ENCODE results near the gene ITGB1.

ITGB1 gene

DNA sequence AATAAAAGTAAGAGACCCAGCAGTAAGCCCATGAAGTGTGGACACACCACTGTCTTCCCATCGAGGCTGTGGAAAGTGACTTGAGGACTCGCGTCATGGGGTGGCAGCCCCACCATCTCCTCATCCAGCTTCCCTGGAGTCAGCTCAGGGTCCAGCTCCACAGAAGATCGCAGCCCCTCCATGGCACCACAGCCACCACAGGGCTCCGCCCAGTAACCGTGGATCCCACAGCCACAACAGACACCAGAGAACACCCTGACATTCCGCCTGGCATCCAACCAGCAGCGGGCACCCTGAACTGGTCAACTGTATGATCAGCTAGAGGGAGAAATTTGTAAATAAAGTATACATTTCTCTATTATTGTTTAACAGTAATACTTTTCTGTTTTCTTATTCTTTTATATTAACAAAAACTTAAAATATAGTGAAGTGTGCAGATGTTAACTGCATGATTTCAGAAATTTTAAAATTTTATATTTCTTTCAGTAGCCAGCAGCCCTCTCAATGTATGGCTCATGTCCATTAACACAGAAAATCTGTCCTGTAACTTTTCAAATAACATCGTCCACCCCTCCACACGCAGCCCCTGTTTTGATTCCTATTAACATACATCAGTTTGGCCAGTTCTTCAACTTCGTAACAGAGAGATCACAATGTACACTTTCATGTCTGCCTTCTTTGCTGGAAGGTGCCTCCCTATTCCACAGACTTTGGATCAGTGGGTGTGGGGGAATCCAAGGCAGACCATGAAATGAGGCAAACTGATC lies 69.7 kb downstream of the ITGB1 start:
- no peak for DNase-seq (ENCODE audit: low spot score)

GRCh38 chr10:32887481-32887880 lies 70.5 kb downstream of the ITGB1 start:
- DNase-seq (ENCODE audit: low spot score), result no peak

DNA sequence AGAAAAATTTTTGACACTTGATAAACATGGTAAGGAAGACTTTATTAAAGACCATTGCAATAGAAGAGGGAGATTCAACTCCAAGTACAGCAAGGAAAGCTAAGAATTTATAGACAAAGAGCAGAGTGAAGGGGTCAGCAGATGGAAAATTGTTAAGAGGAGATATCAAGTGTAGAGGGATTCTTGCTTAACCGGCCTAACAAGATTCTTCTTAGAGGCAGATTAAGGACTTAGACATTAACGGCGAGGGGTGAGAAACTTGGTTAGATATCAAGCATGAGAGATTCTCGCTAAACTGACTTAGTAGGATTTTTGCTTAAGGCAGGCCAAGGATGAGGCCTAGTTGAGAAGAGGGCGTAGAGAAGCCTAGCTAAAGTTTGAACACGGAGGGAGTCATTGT lies 76.0 kb downstream of the ITGB1 start:
- DNase-seq (ENCODE audit: low spot score), result no peak

DNA sequence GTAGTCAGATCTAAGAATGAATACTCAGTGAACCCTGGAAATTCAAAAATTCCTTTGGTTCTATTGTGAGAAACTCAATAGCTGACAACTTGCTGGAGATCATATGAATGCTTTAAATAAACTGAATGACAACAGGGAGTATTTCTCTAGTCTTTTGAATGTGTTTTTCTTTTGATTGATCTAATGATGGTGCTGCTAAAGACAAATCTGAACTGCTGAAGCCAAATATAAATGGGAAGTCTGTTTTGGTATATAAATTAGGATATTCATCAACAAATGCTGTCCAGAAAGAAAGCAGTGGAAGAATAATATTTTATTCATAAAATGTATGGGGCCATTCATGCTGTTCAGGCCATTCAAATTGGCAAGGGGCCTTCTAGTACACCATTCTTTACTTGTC lies 79.4 kb downstream of the ITGB1 start:
- no peak for DNase-seq (ENCODE audit: low spot score)

DNA sequence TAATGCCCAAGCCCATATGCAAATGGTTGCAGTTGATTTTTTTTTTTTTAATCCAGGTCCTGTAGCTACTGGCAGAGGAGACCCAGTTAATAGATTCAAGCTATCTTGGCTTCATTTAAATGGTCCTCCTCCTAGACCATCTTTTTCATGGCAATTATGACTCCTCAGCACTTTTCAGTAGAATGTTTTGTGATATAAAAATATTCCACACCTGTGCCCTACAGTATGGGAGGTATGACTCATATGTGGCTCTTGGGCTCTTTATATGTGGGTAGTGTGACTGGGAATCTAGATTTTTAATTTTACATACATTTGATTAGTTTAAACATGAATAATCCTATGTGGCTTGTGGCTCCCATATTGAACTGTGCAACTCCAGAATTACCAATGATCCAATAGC lies 80.1 kb downstream of the ITGB1 start:
- DNase-seq (ENCODE audit: low spot score), result no peak

DNA sequence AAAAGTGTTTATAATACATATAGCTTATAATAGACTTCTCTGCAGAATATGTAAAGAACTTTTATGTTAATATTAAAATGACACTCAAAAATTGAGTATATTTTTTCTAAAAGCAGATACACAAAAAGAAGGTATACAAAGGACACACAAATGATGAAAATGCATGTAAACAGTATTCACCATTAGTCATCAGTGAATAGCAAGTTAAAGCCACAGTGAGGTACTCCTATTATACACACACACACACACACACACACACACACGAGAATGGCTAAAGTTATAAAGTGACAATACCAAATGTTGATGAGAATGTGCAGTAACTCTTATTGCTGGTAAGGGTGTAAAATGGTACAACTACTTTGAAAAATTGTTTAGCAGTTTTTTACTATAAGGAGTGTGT lies 92.9 kb downstream of the ITGB1 start:
- no peak for DNase-seq (ENCODE audit: low spot score)

- no peak for DNase-seq (ENCODE audit: low spot score)
Measured at GRCh38 chr10:32854435-32854834, 103.6 kb downstream of the ITGB1 start.

- no peak for DNase-seq (ENCODE audit: low spot score)
Measured at GRCh38 chr10:32851301-32851700, 106.7 kb downstream of the ITGB1 start.
